Omental fat pad (tissue), 4 donors: ENCODE results near the gene PFN1. TPM values are rescaled to one million over a fixed set of nuclear protein-coding genes. Genes with fewer than 3 reads are reported as not detected.

Experiments
- ATAC-seq: fragments of 150-250 bp; one replicate; pipeline ENCODE4 v1.9.1; 2016; ENCODE audit warnings: mild to moderate bottlenecking, moderate library complexity; ENCODE audit not compliant: low FRiP score
- DNase-seq: peaks from one replicate; pipeline ENCODE4 v3.0.0-alpha.2; 2019; ENCODE audit warnings: low spot score
- total RNA-seq, 4 donors: library from RNA; depleted of rRNA; stranded (reverse); fragments of >200 nt; gene quantifications; one replicate each; pipeline ENCODE4 v1.1.0, GENCODE V29; 2016
- TF ChIP-seq, protein P1 (sequence below), 3 donors: fragments of 450-650 bp; IDR thresholded peaks; one replicate each; pipeline ENCODE4 v1.5.1; 2016 to 2017; ENCODE audit warnings: antibody characterized with exemption in 3 of 3, mild to moderate bottlenecking in 3 of 3, moderate library complexity in 2 of 3

PFN1 gene
- total RNA-seq, 4 donors from 2014 or later: 444 to 699 (median 616) TPM

DNA sequence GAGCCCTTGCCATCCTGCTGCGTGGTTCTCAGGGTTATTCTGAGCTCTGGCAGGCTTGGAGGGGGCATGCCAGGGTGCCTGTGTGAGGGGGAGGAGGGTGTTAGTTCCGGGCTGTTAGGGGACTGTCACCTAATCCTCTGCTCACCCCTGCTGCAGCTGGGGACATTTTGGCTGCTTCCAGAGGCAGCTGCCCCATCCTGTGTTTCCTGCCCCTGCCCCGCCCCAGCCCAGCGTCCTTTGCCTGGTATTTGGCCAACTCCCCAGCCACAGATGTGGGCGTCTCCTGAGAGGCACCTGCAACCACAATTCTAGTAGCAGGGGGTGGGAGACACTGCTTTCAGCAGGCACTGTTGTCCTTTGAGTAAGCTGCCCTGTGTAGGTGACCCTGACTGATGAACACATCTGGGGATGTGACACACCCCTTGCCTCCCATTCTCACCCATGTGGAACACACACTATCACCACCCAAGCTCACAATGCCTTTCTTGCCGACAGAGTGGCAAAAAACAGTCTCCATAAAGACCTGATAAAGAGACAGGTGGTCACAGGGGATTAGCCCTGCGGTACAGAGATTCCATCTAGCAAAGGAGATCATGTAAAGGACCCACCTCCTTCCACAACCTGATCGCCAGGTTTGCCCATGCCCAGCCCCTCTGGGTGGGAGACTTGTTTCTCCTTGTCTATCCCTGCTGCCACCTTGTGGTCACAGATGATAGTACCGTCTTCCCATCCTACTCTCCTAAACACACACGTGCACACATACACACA lies 45.1 kb downstream of the PFN1 start, which contains the start of gene CHRNE:
Gene CHRNE (minus strand): TSS at position 48 of the 768 bp plus-strand sequence. CDS start 35 bp downstream, at position 13.
- TF ChIP-seq, protein P1, sequence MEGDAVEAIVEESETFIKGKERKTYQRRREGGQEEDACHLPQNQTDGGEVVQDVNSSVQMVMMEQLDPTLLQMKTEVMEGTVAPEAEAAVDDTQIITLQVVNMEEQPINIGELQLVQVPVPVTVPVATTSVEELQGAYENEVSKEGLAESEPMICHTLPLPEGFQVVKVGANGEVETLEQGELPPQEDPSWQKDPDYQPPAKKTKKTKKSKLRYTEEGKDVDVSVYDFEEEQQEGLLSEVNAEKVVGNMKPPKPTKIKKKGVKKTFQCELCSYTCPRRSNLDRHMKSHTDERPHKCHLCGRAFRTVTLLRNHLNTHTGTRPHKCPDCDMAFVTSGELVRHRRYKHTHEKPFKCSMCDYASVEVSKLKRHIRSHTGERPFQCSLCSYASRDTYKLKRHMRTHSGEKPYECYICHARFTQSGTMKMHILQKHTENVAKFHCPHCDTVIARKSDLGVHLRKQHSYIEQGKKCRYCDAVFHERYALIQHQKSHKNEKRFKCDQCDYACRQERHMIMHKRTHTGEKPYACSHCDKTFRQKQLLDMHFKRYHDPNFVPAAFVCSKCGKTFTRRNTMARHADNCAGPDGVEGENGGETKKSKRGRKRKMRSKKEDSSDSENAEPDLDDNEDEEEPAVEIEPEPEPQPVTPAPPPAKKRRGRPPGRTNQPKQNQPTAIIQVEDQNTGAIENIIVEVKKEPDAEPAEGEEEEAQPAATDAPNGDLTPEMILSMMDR (IDR thresholded peaks at IDR 0.05): peak in 2 of 3 donors; percentile 21 to 40
- DNase-seq (peak; percentile 88), ATAC-seq (no peak)

DNA sequence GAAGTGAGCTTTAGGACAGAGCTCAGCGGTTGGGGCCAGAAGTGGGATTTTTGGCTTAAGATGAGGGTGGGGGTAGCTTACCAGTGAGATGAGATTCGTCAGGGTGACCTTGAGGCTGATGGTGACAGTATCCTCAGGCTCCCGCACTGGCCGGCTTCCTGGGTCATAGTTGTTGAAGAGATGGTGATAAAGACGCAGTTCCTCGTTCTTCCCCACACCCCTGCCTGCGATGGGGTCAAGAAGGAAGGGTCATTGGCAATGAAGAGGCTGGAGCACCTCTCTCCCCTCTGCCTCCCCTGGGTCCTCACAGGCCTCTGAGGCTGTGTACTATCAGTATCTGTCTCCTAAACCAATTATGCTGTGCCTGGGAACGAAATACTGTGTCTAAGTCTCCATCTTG lies 45.8 kb downstream of the PFN1 start:
- TF ChIP-seq, protein P1 (IDR thresholded peaks at IDR 0.05): no peak
- ATAC-seq: no peak
- DNase-seq: no peak

DNA sequence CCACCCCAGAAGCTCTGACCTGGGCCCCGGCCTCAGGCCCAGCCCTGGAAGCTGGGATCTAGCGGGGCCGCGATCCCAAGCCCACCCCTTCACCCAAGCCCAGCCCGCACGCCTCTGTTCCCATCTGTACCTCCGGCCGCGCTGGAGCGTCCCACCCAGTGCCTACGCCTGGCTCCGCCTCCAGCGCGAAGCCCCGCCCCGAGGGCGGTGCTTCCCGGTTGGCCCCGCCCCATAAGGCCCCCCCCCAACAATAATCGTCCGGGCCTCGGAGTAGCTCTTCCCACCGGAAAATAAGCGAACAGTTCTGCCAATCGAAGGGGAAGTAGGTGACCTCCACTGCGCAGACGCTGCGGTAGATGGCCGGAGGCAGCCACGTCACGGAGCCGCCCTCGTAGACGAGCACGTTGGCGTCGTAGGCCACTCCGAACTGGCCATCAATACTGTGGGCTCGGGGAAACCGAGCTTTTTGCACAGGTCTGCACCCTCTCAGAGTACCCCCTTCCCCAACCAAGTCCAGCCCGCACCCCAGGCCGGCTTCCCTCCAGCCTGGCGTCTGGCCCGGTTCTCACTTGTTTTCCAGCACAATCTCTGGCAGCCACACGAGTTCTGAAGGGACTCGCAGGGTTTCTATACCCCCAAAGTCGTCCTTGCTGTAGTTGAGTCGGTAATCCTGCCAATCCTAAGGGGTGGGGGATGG lies 46.5 kb downstream of the PFN1 start:
- no peak for ATAC-seq
- no peak for DNase-seq
- TF ChIP-seq, protein P1 (IDR thresholded peaks at IDR 0.05): no peak

DNA sequence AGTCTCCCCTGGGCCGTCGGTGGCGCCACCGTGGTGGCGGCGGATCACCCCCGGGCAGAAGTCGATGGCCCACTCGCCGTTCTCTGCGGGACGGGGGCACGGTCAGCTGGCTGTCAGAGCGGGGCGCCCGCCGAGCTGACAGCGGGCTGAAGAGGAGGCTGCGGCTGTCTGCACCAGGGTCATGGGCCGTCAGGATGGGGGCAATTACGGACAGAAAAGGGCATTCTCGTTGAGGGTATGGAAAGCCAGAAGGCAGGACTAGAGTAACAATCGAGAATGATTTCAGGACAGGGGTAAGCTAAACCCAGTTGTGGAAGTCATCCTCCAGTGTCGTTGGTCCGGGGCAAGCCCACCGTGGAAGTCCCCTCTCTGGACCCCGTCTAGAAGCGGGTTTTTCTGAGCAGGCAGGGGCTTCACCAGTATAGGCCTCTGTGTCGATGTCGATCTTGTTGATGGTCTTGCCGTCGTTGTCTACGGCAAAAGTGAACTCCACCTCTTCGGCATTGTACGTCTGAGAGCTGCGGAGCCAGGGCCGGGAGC lies 47.2 kb downstream of the PFN1 start:
- ATAC-seq (no peak), DNase-seq (no peak)
- TF ChIP-seq, protein P1 (IDR thresholded peaks at IDR 0.05): no peak

DNA sequence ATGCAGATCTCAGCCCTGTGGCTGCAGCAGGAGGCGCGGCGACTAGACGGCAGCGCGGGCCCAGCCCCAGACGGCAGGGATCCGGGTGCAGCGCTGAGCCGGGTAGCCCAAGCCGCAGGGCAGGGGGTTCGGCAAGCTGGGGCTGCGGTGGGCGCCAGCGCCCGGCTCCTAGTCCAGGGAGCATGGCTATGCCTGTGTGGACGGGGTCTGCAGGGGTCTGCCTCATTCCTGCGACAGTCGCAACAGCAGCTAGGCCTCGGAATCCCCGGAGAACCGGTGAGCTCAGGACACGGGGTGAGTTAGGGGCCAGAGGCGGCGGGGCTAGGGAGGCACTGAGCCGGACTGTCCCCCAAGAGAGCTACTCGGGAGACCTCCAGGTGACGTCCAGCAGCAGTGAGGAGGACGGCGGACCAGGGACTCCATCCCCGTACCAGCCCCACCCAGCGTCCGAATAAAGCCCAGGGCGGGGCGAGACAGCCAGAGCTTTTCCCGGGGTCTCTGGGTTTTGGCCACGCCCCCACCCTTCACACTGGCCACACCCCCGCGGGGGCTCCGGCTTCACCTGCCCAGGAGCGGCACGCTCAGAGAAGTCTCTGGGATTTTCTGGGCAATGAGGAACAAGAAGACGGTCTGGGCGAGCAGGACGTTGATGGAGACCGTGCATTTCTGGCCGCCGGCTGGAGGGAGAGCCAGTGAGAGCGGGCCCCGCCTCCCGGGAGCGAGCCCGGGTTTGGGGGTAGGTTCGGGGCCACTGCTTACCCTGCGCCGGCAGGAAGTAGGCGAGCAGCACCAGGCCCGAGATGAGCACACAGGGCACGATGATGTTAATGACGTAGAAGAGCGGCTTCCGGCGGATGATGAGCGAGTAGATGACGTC lies 47.9 kb downstream of the PFN1 start:
- DNase-seq (no peak), ATAC-seq (no peak)
- TF ChIP-seq, protein P1 (IDR thresholded peaks at IDR 0.05): no peak

DNA sequence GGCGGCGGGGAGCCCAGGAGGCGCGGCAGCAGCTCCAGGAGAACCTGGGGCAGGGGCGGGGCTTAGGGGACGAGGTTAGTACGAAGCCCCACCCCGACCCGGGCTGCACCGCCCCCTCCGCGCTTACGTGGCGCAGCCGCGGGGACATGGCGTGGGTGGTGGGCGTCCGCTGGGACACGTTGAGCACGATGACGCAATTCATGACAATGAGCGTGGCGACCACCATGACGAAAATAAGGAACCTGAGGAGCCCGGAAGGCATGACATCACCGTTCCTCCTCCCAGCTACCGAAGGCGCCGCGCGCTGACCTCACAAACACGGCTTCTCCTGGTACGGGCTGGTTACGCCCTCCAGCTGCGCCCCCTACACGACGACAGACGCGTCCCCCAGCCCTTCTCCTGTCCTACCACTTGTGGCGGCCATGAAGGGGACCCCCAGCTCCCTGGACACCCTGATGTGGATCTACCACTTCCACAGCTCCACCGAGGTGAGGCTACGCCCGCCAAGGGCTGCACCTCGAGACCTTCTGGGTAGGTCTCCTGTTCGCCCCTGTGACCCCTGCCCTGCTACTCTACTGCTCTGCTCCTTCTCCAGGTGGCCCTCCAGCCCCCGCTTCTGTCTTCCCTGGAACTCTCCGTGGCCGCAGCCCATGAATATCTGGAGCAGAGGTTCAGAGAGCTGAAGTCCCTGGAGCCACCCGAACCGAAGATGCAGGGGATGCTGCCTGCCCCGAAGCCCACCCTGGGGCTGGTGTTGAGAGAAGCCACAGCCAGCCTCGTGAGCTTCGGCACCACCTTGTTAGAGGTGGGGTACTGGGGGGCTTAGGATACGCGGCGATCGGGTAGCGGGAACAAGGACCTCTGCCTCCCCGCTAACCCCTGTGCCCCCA lies 48.7 kb downstream of the PFN1 start, which contains the start of gene C17orf107:
Gene C17orf107 (plus strand): TSS at position 196 of the 890 bp plus-strand sequence. CDS start 227 bp downstream, at position 423.
- peak; percentile 81 for DNase-seq
- peak; percentile 82 for ATAC-seq
- TF ChIP-seq, protein P1 (IDR thresholded peaks at IDR 0.05): no peak
